ENCODE data around the gene STK32B.

The STK32B gene

GRCh38 chr4:5547651-5548249 lies 496.5 kb downstream of the STK32B start:
- DNase-seq (ENCODE audit: insufficient read length, low spot score) (no peak), FAIRE-seq (no peak)
